NCI-H2227 (cell line): ENCODE results near the gene AK9.
"Not testable (repeated sequence)": the region's sequence is repeated elsewhere in the genome, so short reads cannot be mapped to it uniquely, and the experiment has no call there.

Experiments used
- DNase-seq: peaks from one replicate; lab custom pipeline; 2025; ENCODE audit not compliant: unreplicated experiment; lab: John Stamatoyannopoulos, UW

AK9 gene

DNA sequence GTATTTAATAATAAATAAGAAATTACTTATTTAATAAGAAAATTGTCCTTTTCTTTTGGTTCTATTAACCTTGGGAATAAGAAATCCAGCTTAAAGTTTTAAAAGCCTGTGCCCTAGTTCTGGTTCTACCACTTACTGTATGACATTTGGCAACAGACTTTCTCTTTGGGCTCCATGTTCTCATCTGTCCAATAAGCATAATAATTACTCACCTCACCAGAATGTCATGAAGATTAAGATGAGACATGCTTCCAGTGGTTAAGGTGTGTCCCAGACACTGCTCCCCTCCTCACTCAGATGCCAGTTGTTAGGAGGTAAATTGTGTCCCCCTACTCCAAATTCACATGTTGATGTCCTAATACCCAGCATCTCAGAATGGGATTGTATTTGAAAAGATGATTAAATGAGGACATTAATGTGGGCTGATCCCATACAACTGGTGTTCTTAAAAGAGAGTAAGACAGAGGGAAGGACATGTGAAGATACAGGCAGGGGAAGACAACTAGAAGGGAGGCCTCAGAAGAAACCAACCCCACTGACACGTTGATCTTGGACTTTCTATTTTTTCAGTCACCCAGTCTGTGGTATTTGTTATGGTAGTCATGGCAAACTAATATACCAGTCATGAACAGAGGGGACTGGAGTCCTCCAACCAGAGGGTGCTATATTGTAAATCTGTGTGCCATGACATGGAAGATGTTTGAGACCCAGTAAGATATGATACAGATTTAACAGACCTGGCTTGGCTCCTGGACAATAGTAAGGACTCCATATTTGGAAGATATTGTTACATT lies 229.1 kb downstream of the AK9 start:
- DNase-seq, result no peak

DNA sequence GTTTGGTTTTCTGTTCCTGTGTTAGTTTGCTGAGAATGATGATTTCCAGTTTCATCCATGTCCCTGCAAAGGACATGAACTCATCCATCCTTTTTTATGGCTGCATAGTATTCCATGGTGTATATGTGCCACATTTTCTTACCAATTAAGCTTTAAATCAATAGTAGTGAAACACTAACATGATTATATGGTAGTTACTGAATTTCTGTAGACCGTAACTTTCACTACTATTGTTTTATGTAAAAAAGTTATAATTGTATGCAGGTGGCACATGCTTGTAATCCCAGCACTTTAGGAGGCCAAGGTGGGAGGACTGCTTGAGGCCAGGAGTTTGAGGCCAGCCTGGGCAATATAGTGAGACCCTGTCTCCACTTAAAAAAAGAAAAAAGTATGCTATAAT lies 229.8 kb downstream of the AK9 start:
- not testable (repeated sequence) for DNase-seq

DNA sequence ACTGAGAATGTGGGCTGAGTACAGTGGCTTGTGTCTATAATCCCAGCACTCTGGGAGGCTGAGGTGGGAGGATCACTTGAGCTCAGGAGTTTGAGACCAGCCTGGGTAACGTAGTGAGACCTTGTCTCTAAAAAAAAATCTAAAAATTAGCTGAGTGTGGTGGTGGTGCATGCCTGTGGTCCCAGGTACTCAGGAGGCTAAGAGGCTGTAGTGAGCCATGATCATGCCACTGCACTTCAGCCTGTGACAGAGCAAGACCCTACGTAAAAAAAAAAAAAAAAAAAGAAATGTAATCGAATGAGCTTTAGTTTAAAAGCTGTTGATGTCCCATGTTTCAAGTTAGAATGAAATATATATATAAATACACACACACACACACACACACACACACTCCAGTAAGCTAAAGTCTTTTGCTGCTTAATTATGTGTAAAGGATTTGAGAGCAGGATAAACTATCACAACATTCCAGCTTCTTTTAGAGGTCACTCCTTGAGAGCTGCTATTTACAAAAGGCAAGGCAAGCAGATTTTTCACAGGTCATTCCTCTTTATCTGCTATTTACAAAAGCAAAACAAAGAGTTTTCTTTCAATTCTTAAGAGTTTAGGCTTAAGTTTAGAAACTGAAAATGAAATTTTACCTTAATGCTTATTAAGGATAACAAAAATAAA lies 230.7 kb downstream of the AK9 start:
- DNase-seq, result no peak

DNA sequence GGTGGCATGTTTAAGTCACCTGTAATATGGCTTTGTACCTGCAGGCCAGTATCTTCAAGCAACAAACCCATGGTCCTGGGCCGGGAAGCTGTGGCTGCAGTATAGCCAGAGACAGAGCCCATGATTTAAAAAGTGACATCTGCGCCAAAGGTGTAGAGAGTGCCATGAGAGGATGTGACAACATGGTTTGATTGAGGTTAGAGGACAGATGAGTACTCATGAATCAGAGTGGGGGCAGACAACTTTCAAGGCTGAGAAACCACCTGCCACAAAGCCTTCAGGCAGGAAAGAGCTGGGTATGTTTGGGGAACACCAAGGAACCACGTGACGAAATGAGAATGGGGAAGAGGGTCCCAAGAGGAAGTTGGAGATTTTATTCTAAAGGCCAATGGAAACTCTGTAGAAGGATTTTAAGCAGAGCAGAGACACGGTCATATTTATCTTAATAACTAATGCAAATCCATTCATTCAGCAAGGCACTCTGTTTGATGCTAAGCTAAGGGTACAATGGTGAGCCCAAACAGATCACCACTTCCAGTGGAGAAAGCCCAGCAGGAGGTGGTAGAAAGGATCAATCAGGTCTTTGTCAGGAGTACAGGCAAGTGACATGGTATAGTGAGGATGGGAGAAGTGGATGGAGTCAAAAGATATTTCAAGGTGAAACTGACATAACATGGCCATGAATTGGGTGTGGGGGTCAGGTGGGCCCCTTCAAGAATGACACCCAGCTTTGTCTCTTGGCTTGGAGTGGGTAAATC lies 232.0 kb downstream of the AK9 start:
- DNase-seq, result no peak

DNA sequence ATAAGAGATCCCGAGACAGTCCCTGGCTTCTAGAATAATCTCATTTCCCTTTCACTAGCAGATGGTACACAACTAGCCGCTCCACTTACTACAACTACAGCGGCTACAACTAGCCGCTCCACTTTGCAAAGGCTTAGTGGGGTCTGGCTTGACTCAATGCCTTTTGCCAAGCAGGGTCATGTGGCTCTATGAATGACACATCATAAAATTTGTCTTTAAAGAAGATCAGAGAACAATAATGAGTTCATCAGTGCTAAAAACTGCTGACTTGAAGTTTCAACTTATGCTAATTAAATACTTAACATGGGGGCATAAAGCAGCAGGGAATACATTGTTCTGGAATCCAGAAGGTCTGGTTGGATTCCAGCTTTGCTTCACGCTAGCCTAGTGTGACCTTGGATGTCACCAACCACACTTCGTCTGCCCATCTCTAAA lies 233.4 kb downstream of the AK9 start:
- DNase-seq, result no peak

DNA sequence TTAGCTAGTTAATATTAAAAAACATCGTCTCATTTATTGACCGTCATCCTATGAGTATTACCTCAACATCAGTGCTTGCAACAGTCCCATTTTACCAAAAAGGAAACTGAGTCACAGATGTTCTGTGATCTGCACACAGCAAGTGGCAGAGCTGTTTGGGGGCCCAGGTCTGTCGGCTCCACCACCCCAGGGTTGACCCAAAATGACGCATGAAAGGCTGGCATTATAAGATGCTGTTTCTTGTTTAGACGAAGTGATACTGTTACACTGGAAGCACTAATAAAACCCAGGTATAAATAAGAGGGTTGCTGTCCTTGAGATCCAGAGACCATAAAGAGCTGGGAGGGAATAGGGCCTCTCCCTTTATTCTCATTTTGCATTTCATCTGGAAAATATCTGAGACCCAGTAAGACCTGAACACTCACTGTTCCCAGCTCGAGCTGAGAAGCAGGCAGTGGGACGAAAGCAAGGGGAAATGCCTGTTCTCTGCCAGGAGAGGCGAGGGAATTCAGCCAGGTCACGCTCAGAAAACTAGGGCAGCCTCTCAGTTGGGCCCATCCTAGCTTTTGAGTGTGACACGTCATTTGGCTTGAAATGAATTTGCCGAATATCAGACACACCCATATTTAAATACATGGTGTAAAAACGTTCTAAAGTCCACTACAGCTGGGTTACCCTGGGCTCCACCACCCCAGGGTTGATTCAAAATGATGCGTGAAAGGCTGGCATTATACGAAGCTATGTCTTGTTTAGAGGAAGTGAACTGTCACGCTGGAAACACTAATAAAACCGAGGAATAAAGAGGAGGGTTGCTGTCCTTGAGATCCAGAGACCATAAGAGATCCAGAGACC lies 234.1 kb downstream of the AK9 start:
- DNase-seq, result no peak

DNA sequence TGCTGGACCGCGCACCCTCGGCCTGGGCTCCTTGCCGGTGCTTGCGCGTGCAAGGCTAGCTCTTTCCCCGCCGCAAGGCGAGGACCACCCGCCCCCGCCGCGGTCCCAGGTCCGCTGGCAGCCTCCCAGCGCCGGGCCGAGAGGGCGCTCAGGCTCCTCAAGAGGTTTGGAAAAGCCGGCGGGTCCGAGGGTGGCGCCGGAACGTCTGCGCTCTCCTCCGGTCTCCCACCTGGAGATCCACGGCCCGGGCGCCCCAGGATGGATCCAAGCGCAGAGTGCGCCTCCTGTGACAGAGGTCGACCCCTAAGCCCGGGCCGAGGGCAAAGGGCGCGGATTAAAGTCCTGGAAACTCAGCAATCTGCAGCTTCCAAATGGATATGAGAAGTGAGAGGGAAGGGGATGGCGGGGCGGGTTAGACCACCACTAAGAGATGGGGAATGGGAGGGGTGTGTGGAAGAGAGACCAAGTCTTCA lies 234.9 kb downstream of the AK9 start:
- DNase-seq, result peak; percentile 58

DNA sequence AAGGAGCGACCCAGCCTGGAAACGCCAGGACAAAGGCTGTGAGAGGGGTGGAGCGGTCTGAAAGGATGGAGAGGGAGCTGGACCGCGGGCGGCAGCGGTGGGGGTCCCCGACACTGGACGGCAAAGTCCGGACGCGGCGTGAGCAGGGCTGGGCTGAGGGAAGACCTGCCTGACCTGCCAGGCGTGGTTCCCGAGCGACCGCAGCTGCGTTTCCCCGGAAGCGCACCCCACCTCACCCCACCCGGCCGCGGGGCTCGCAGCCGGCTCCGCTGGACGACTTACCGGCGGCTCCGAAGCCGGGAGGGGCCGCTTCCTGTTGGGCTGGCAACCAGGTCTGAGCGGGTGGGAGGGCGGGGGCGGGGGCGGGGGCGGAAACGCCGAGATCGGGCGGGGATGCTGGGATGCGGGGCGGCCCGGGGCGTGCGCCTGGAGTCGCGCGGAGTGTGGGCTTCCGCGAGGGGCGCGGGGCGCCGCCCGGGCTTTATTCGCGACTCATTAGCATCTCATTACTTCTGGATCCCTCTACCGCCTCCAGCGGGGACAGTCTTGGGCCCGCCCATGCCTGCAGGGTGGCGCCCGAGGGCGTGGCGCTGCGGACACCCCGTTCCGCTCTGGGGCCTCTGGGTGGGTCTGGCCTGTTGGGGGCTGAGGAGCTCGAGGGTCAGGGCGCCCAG lies 235.4 kb downstream of the AK9 start, which contains the start of gene MICAL1:
Gene MICAL1 (minus strand): TSS at position 336 of the 674 bp plus-strand sequence. CDS start 1,576 bp downstream, outside the sequence.
- peak; percentile 69 for DNase-seq

DNA sequence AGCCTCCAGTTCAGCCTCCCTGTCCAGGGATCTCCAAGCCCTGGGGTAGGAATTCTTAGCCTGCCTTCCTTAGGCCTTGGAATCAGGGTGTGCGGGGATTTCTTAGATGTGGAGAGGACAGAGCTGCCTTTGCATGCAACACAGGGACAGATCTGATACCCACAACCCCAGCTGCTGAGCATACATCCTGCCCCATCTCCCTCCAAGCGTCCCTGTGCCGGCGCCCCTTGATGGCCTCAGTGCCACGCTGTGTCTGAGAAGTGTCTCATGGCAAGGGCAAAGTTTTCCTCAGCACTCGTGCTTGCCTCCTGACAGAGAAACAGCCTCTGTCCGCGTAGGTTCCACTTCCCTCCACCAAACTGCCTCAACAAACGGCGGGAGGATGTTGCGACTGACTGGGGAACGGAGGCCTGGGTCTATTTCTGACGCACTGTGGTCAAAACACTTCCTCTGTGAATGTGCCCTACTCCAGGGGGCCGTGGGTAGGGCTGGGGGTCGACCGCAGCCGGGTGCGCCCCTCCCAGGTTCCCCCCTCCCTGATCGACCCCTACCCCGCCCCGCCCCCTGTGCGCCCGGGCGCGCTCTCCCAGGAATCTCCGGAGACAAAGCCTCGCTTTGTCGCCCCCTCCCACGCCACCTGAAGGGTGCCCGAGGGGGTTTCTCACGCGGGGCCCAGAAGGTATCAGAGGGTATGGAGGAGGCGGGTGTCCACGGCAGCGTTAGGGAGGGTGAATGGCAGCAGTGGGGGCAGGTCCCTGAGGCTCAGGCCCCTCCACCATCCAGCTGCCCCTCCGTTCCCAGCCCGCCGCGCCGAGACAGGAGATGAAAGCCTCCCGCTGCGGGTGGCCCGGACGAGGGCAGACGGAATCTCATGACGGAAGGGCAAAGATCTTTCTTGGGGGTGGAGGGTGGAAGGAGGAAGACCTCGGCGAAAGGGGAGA lies 236.2 kb downstream of the AK9 start:
- DNase-seq, result peak; percentile 29

DNA sequence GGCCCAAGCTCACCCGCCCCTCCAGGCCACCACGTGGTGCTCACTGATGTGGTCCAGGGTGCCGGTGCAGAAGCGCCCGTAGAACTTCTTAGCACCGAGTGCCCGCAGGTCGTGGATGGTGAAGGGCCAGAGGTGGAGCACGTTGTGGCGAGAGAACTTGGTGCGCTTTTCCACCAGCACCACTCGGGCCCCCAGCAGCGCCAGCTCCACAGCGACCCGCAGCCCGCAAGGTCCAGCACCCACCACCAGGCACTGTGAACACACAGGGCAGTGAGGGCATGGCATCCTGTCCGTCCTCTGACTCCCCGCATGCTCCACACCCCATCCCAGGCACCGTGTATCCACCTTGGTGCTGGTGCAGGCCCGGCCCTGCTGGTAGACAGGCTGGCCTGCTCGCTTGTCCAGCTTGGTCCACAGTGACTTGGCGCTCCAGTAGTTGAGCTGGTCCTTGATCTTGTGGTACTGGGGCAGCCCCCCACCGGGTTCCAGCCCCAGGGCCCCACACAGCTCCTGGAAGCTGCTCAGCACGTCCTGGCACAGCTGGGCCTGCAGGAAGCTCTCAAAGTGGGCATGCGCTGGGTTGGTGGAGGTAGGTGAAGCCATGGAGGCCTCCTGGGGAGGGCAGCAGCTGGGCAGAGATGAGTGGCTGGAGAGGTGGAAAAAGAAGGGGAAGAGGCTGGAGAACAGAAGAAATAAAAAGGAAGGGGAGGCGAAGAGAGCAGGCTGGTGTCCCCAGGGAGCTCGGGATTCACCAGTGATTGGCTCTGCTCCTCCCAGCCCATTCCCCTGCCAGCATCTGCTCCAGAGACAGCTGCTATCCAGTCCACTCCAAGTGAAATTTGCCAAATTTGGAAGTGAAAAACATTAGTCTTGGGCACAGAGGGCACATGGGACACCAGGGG lies 237.2 kb downstream of the AK9 start:
- no peak for DNase-seq

DNA sequence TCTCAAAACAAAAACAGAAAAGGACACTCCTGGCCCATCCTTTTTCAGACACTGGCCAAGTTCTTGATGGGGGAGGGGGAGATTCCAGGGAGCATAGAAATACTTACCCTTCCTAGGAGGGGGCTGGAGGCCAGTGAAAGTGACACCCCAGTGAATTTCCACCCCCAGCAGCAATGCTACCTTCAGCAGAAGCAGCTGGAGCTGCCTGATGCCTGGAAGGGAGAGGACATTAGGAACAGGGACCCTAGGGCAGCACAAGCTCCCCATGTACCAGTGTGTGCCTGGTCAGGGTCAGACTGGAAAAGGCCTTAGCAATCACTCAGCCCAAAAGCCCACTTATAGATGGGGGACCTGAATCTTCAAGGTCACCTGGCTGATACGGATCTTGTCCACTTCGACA lies 237.8 kb downstream of the AK9 start:
- no peak for DNase-seq

DNA sequence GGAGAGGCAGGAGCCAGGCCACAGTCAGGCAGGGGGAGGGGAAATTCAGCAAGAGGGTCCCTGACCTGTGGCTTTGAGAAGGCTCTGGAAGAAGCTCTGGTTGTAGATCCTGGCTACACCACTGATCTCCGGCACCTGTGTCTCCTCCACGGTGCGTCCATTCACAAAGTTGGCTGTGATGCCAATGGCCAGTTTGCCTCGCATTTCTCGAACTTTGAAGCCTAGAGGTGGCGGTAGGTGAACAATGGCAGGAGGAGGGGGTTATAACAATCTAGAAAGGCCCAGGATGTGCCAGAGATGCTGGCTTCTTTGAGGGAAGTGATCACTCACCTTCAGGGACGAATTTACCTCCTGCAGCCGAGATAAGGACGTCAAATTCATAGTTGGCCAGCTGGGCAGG lies 238.8 kb downstream of the AK9 start:
- DNase-seq, result no peak

DNA sequence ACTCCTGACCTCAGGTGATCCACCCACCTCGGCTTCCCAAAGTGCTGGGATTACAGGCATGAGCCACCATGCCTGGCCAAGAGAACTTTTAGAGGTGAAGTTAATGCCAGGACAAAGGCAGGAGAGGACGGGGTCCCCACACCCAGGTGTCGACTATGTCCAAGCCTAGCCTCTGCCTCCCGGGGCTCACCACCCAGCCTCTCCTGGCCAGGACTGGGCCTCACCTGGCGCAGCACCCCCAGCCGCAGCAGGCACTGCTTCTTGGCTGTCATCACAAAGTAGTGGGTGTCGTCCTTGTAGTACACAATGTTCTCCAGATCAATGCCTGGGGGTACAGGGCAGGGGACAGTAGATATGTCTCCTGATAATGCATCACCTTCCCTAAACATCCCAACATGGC lies 239.6 kb downstream of the AK9 start:
- no peak for DNase-seq

DNA sequence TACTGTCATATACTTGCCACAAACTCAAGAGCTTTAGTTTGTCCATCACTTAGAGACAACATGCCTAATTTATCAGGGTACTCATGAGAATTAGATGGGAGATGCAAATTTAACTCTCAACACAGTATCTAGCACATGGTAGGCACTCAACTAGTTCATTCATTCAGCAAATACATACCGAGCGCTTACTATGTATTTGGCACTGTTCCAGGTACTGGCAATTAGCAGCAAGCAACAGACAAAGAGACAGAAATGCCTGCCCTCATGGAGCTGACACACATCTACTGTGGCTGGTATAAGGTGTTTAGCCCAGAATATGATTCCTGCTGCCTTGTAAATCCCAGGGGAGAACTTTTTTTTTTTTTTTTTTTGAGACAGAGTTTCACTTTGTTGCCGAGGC lies 240.2 kb downstream of the AK9 start:
- DNase-seq, result no peak

DNA sequence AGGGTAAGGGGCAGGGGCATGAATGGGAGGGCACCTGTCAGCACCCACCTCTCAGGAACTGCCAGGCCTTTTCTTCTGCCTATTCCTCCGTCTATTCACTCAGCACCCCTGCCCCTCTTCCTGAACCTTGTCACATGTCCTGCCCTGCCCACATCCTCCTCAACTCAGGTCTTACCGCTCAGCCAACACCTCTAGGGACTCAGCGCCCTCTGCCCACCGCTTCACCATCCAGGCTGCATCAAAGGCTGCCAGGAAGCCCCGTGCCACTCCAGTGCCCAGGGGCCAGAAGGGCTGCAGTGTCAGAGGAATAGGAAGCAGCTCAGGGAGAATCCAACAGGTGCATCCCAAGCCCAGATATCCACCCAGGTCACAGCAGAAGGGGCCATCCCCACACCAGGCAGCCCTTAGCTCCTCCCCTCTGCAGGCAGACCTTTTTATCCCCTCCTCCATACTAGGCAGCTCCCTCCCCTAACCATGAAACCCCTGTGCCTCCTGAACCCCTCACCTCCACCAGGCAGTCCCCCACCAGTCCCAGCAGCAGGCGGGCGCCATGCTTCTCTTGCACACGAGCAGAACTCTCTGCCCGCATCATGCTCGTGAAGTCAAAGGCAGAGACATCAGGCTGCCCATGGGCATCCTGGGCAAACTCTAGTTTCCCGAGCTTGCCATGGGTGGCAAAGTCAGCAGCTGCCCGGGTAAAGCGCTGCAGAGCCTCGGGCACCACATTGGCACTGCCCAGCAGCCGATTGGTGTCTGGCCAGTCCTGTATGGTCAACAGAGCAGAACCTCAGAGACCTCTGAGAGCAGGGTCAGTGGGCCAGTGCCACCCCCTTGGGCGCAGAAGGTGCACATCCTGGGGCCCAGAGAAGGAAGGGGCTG lies 241.0 kb downstream of the AK9 start:
- DNase-seq, result no peak

DNA sequence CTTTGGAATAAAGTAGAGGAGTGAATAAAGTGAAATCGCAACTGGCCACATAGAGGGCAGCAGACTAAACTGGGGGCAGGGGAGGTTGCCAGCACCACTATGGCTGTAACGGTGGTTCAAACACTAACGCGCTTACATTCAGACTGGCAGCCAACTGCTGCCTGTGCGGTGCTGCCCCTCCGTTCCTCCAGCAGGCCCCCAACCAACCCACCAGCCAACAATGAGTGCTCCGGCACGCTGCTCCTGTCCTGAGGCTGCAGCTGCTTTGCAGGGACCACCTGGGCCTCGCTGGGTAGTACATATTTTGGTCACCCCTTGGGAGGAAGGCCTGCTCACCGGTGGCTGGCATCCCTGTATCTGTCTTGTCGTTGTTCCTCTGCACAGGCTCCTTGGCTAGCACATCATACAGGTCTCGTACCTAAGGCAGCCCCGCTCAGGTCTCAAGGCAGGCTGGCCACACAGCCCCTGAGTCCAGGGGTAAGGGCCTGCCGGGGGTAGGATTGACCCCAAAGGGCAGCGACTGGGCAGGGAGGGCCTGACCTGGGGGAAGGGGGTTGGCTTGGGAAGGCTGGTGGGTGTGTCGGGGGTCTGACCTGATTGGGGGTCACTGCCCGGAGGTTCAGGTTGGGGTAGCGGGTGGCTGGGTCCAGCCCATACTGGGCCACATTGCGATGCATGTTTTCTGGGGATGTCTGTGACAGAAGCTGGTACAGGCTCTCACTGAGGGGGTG lies 241.8 kb downstream of the AK9 start:
- no peak for DNase-seq
